Progenitor cell of endocrine pancreas (in vitro differentiated cells): ENCODE measurements around the gene MCAM. TPM values are rescaled to one million over a fixed set of nuclear protein-coding genes. Genes with fewer than 3 reads are reported as not detected.

ENCODE experiments used
- DNase-seq: peaks from one replicate; pipeline ENCODE4 v3.0.0; 2021; ENCODE audit warnings: low spot score; ENCODE audit not compliant: unreplicated experiment
- H3K27ac Mint-ChIP-seq: 2 replicates; pipeline ENCODE4 v1.8.0; 2021; ENCODE audit warnings: mild to moderate bottlenecking, moderate library complexity, mixed read lengths
- H3K27me3 Mint-ChIP-seq: 2 replicates; pipeline ENCODE4 v1.8.0; 2021; ENCODE audit warnings: mixed read lengths
- H3K36me3 Mint-ChIP-seq: 2 replicates; pipeline ENCODE4 v1.8.0; 2022; ENCODE audit warnings: mixed read lengths; ENCODE audit not compliant: insufficient read depth
- H3K4me1 Mint-ChIP-seq: 2 replicates; pipeline ENCODE4 v1.8.0; 2021; ENCODE audit warnings: low read depth, mixed read lengths
- H3K4me3 Mint-ChIP-seq: 2 replicates; pipeline ENCODE4 v1.8.0; 2021; ENCODE audit warnings: low read depth, mild to moderate bottlenecking, moderate library complexity, mixed read lengths
- H3K9me3 Mint-ChIP-seq: 2 replicates; pipeline ENCODE4 v1.8.0; 2021; ENCODE audit warnings: low read depth, mixed read lengths
- CTCF ChIP-seq: fragments of 200-600 bp; sonication (generic); IDR thresholded peaks from one replicate; pipeline ENCODE4 v1.5.0; 2021; ENCODE audit warnings: antibody characterized with exemption, mild to moderate bottlenecking; ENCODE audit not compliant: unreplicated experiment
- long read RNA-seq: library from polyadenylated mRNA; unstranded; transcript quantifications from one replicate; pipeline ENCODE4 v2.0.0, GENCODE V29; 2020
- total RNA-seq: library from RNA; stranded (reverse); gene quantifications from 2 replicates; pipeline ENCODE4 v1.2.1, GENCODE V29; 2021

Gene MCAM
- total RNA-seq = 9.8 and 12.7 TPM in 2 replicates
- long read RNA-seq, transcript MCAM-201 (16 exons, 3,313 nt) = major isoform, 8 of 17 reads
- long read RNA-seq, partial matches to known transcripts = 1 of 17 reads
- long read RNA-seq, other reads (novel, unspliced or antisense) = 8 of 17 reads

GRCh38 chr11:119316729-119317591 is at the start of gene MCAM:
MCAM (minus strand) TSS chr11:119317130; CDS start chr11:119317101, 29 bp downstream.
- Mint-ChIP-seq H3K9me3 (no peaks in the 10 kb centered on the region), H3K27me3 (peaks cover 46% of the 10 kb centered on the region), H3K4me3 (peak within 1 kb of the TSS; percentile 61), H3K4me1 (peaks cover 20% of the 10 kb centered on the region), H3K36me3 (peaks cover 1% of the 10 kb centered on the region), H3K27ac (no peak within 1 kb of the TSS)
- DNase-seq = no peak
- no peak for TF ChIP-seq CTCF

- DNase-seq = no peak
- no peaks in the 10 kb centered on the region for H3K36me3 Mint-ChIP-seq
- no peak overlapping the region for H3K27ac Mint-ChIP-seq
- no peaks in the 10 kb centered on the region for H3K9me3 Mint-ChIP-seq
- no peak for TF ChIP-seq CTCF
- H3K27me3 Mint-ChIP-seq = peaks cover 16% of the 10 kb centered on the region
- H3K4me1 Mint-ChIP-seq = peaks cover 57% of the 10 kb centered on the region
- H3K4me3 Mint-ChIP-seq = peak overlapping the region; percentile 36
Measured at GRCh38 chr11:119365071-119365591, 48.2 kb upstream of the MCAM start.

GRCh38 chr11:119363851-119364590 is 47.1 kb upstream of the MCAM start:
- H3K4me3 Mint-ChIP-seq = peak overlapping the region; percentile 55
- TF ChIP-seq CTCF = no peak
- DNase-seq = no peak
- peaks cover 19% of the 10 kb centered on the region for H3K27me3 Mint-ChIP-seq
- no peaks in the 10 kb centered on the region for H3K9me3 Mint-ChIP-seq
- H3K27ac Mint-ChIP-seq = no peak overlapping the region
- H3K36me3 Mint-ChIP-seq = no peaks in the 10 kb centered on the region
- peaks cover 46% of the 10 kb centered on the region for H3K4me1 Mint-ChIP-seq

GRCh38 chr11:119363081-119363850 is 46.3 kb upstream of the MCAM start:
- H3K36me3 Mint-ChIP-seq = no peaks in the 10 kb centered on the region
- peak overlapping the region; percentile 55 for H3K4me3 Mint-ChIP-seq
- DNase-seq = no peak
- H3K4me1 Mint-ChIP-seq = peaks cover 38% of the 10 kb centered on the region
- no peak overlapping the region for H3K27ac Mint-ChIP-seq
- no peak for TF ChIP-seq CTCF
- H3K9me3 Mint-ChIP-seq = no peaks in the 10 kb centered on the region
- H3K27me3 Mint-ChIP-seq = peaks cover 23% of the 10 kb centered on the region
